Type B pancreatic cell (in vitro differentiated cells): ENCODE data around the gene C5orf58. TPM values are rescaled to one million over a fixed set of nuclear protein-coding genes. Genes with fewer than 3 reads are reported as not detected.

Experiments used
- DNase-seq: peaks from one replicate; pipeline ENCODE4 v3.0.0; 2021; ENCODE audit warnings: mixed read lengths; ENCODE audit not compliant: unreplicated experiment; ENCODE audit errors: extremely low spot score
- H3K27ac Mint-ChIP-seq: 2 replicates; pipeline ENCODE4 v1.8.0; 2021; ENCODE audit warnings: mild to moderate bottlenecking, mixed read lengths
- H3K27me3 Mint-ChIP-seq: 2 replicates; pipeline ENCODE4 v1.8.0; 2021; ENCODE audit warnings: mixed read lengths
- H3K36me3 Mint-ChIP-seq: 2 replicates; pipeline ENCODE4 v1.8.0; 2021; ENCODE audit warnings: mixed read lengths
- H3K4me1 Mint-ChIP-seq: one replicate; pipeline ENCODE4 v1.8.0; 2021; ENCODE audit warnings: mixed read lengths; ENCODE audit not compliant: unreplicated experiment
- H3K4me3 Mint-ChIP-seq: 2 replicates; pipeline ENCODE4 v1.8.0; 2021; ENCODE audit warnings: mild to moderate bottlenecking, mixed read lengths
- H3K9me3 Mint-ChIP-seq: 2 replicates; pipeline ENCODE4 v1.8.0; 2021; ENCODE audit warnings: mixed read lengths
- total RNA-seq: library from RNA; stranded (reverse); gene quantifications from 2 replicates; pipeline ENCODE4 v1.2.1, GENCODE V29; 2021; ENCODE audit warnings: low replicate concordance
- TF ChIP-seq, protein P1 (sequence below): fragments of 200-600 bp; sonication (generic); conservative IDR thresholded peaks from 2 replicates; pipeline ENCODE4 v1.5.0; 2021; ENCODE audit warnings: antibody characterized with exemption, mild to moderate bottlenecking

C5orf58 gene
- total RNA-seq, 1 donor from 2014 or later, result not detected

GRCh38 chr5:170278611-170279458 is 46.0 kb downstream of the C5orf58 start:
- H3K27me3 Mint-ChIP-seq, result peaks cover 29% of the 10 kb centered on the region
- no peaks in the 10 kb centered on the region for H3K4me1 Mint-ChIP-seq
- H3K36me3 Mint-ChIP-seq, result no peaks in the 10 kb centered on the region
- H3K4me3 Mint-ChIP-seq, result no peak overlapping the region
- H3K9me3 Mint-ChIP-seq, result peaks cover 6% of the 10 kb centered on the region
- DNase-seq, result no peak
- no peak overlapping the region for H3K27ac Mint-ChIP-seq
- TF ChIP-seq, protein P1, sequence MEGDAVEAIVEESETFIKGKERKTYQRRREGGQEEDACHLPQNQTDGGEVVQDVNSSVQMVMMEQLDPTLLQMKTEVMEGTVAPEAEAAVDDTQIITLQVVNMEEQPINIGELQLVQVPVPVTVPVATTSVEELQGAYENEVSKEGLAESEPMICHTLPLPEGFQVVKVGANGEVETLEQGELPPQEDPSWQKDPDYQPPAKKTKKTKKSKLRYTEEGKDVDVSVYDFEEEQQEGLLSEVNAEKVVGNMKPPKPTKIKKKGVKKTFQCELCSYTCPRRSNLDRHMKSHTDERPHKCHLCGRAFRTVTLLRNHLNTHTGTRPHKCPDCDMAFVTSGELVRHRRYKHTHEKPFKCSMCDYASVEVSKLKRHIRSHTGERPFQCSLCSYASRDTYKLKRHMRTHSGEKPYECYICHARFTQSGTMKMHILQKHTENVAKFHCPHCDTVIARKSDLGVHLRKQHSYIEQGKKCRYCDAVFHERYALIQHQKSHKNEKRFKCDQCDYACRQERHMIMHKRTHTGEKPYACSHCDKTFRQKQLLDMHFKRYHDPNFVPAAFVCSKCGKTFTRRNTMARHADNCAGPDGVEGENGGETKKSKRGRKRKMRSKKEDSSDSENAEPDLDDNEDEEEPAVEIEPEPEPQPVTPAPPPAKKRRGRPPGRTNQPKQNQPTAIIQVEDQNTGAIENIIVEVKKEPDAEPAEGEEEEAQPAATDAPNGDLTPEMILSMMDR, result no peak

DNA sequence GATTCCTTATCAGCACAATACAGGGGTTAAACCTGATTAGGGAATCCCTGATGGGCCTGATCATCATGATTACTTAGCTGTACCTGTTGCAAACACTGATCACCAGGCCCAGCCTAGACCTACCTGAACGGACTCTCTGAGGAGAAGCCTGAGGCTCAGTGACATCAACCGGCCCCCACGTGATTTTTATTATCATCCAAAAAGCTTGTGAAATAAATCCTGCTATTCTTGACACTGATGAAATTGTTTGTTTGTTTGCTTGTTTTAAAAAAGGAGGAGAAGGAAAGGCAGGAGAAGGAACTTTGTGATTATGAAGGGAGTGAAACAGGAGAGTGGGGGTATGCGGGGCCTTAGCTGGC is 46.7 kb downstream of the C5orf58 start:
- Mint-ChIP-seq H3K4me1 (no peaks in the 10 kb centered on the region), H3K27me3 (peaks cover 29% of the 10 kb centered on the region), H3K27ac (no peak overlapping the region), H3K36me3 (no peaks in the 10 kb centered on the region), H3K4me3 (no peak overlapping the region), H3K9me3 (peaks cover 6% of the 10 kb centered on the region)
- TF ChIP-seq, protein P1, result no peak
- DNase-seq, result no peak

DNA sequence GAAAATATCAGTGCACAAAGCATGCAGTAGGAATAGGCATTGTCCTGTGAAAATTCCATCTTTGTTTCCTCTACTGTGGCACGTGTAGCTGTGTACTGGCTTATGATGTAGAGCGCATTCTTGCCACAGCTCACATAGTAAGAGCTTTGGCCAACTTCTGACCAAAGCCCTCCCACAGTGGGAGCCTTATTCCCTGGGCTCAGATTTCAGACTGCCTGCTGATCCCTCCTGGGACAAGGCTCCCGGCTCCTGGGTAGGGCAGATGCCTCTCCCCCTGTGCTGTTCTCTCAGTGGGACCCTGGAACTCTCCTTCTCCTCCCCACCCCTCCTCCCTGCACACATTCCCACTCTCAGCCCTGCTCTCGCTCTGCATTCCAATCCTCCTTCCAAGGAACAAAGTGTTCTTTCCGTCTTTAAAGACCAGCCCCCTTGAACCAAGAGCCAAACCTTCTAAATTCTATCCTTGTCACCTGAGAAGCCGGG is 47.3 kb downstream of the C5orf58 start:
- DNase-seq, result no peak
- TF ChIP-seq, protein P1, result no peak
- Mint-ChIP-seq H3K36me3 (no peaks in the 10 kb centered on the region), H3K27me3 (peaks cover 29% of the 10 kb centered on the region), H3K9me3 (peaks cover 6% of the 10 kb centered on the region), H3K4me1 (no peaks in the 10 kb centered on the region), H3K4me3 (no peak overlapping the region), H3K27ac (no peak overlapping the region)

GRCh38 chr5:170283296-170283695 is 50.5 kb downstream of the C5orf58 start:
- Mint-ChIP-seq H3K36me3 (no peaks in the 10 kb centered on the region), H3K4me1 (no peaks in the 10 kb centered on the region), H3K27ac (no peak overlapping the region), H3K27me3 (peaks cover 21% of the 10 kb centered on the region), H3K9me3 (peaks cover 6% of the 10 kb centered on the region), H3K4me3 (no peak overlapping the region)
- no peak for DNase-seq
- TF ChIP-seq, protein P1, result no peak

GRCh38 chr5:170284231-170284630 is 51.4 kb downstream of the C5orf58 start:
- no peaks in the 10 kb centered on the region for H3K4me1 Mint-ChIP-seq
- peaks cover 21% of the 10 kb centered on the region for H3K27me3 Mint-ChIP-seq
- H3K9me3 Mint-ChIP-seq, result peaks cover 6% of the 10 kb centered on the region
- no peaks in the 10 kb centered on the region for H3K36me3 Mint-ChIP-seq
- TF ChIP-seq, protein P1, result no peak
- H3K27ac Mint-ChIP-seq, result no peak overlapping the region
- no peak for DNase-seq
- H3K4me3 Mint-ChIP-seq, result no peak overlapping the region
